ENCODE data around the gene SPSB2.

SPSB2 gene

GRCh38 chr12:6829536-6830220, 43.4 kb downstream of the SPSB2 start:
- no peak for DNase-seq

- peak; percentile 18 for DNase-seq
Measured at GRCh38 chr12:6828781-6829535, 44.1 kb downstream of the SPSB2 start.

GRCh38 chr12:6827982-6828780, 44.9 kb downstream of the SPSB2 start, which contains the start of gene P3H3:
Gene P3H3, plus strand, starts transcription at chr12:6828407. Its CDS starts 34 bp downstream, at chr12:6828441.
- DNase-seq, result no peak

DNA sequence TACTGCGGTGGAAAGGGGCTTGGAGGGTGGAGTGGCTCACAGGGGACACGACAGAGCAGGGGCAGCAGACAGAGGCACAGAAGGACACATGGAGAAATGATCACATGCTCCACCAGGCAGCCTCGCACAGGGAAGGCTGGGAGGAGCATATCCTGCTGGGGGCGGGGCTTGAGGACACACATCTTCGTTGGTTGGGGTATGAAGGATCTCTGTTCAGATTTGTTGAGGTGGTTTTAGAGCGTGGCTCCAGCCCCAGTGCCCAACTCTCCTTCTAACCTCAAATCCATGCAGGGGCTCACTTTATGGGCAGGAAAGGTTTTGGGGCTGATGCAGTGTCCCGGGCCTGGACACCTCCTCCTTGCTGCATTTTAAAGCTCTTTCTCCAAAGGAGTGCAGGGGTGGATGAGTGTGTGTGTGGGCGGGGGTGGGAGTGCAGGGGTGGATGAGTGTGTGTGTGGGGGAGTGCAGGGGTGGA, 45.6 kb downstream of the SPSB2 start:
- peak; percentile 55 for DNase-seq

GRCh38 chr12:6826734-6827436, 46.2 kb downstream of the SPSB2 start:
- no peak for DNase-seq

- DNase-seq, result no peak
Measured at GRCh38 chr12:6826125-6826733, 46.9 kb downstream of the SPSB2 start.

- DNase-seq, result peak; percentile 92
Measured at GRCh38 chr12:6825398-6826124, 47.5 kb downstream of the SPSB2 start.

GRCh38 chr12:6824901-6825381, 48.2 kb downstream of the SPSB2 start:
- DNase-seq, result no peak

GRCh38 chr12:6824085-6824775, 48.9 kb downstream of the SPSB2 start:
- no peak for DNase-seq

DNA sequence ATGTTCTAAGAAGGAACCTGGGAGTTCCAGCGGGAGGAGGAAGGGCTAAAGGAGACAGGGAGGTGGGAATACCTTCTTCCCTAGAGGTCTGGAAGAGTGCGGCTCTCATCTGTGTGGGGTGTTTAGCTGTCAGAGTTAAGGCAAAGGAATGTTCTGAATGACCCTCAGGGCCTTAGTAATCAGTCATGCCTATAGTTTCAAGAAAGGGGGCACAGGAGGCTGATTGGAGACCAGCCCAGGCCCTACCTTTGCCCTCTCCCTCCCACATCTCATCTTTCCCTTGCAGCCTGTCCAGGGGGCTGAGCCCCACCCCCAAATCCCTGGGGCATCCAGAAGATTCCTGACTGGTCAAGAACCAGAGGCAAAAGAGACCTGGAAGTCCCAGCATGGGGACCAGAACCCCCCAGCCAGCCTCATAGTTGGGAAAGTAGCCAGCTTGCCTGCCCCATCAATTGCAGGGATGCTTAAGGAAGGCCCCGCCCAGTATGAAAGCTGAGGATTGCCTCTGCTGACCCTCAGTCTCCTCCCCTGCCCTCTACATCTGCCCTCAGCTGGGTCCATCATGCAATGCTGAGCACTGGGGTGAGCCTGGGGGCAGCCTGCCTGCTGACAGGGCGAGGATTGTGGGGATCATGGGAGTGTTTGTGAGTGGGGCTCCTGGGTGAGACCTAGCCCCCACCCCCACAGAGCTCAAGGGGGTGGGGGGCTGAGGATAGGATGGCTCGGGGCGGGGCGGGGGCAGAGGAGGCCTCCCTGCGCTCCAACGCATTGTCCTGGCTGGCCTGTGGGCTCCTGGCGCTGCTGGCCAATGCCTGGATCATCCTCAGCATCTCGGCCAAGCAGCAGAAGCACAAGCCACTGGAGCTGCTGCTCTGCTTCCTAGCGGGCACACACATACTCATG, 49.7 kb downstream of the SPSB2 start:
- no peak for DNase-seq

- DNase-seq, result no peak
Measured at GRCh38 chr12:6822426-6823135, 50.5 kb downstream of the SPSB2 start.

GRCh38 chr12:6821591-6822425, 51.3 kb downstream of the SPSB2 start, which contains the start of gene GPR162:
Gene GPR162, plus strand, starts transcription at chr12:6821821. Its CDS starts 2,078 bp downstream, at chr12:6823899.
- DNase-seq, result peak; percentile 31
